Activated B cell treated with CpG ODN at 0.5 μM for 24 hours (primary cell): Measurements from ENCODE around the gene LRRC74A. TPM values are rescaled to one million over a fixed set of nuclear protein-coding genes. Genes with fewer than 3 reads are reported as not detected.
A peak's percentile ranks its signal among the peaks of the same experiment; 100 is the strongest.

ENCODE experiments used
- ATAC-seq: fragments of 200-7000 bp; cut with Tn5 transposase; one replicate; pipeline ENCODE4 v1.10.0; 2021; ENCODE audit warnings: low read depth, mild to moderate bottlenecking, moderate library complexity
- CTCF ChIA-PET: fragments of 350-600 bp; sonication (Branson Sonifier 250); formaldehyde crosslinking; loops from one replicate; lab custom pipeline; 2021; ENCODE audit warnings: antibody characterized with exemption; lab: Charles Lee
- POLR2A ChIA-PET: fragments of 350-600 bp; sonication (Branson Sonifier 250); formaldehyde crosslinking; loops from one replicate; lab custom pipeline; 2021; ENCODE audit warnings: antibody characterized with exemption; lab: Charles Lee
- DNase-seq: peaks from one replicate; pipeline ENCODE4 v3.0.0; 2022
- H3K27ac Mint-ChIP-seq: one replicate; pipeline ENCODE4 v1.8.0; 2020; ENCODE audit warnings: mixed read lengths
- H3K27me3 Mint-ChIP-seq: one replicate; pipeline ENCODE4 v1.8.0; 2021; ENCODE audit warnings: mixed read lengths
- H3K36me3 Mint-ChIP-seq: one replicate; pipeline ENCODE4 v1.8.0; 2021; ENCODE audit warnings: low read depth, mixed read lengths
- H3K4me1 Mint-ChIP-seq: one replicate; pipeline ENCODE4 v1.8.0; 2021; ENCODE audit warnings: mixed read lengths
- H3K4me3 Mint-ChIP-seq: one replicate; pipeline ENCODE4 v1.8.0; 2020; ENCODE audit warnings: mild to moderate bottlenecking, mixed read lengths
- H3K9me3 Mint-ChIP-seq: one replicate; pipeline ENCODE4 v1.8.0; 2020; ENCODE audit warnings: mixed read lengths
- CTCF ChIP-seq: fragments of 200-600 bp; IDR thresholded peaks from one replicate; pipeline ENCODE4 v1.8.0; 2022; ENCODE audit warnings: antibody characterized with exemption, mild to moderate bottlenecking
- intact Hi-C: fragments of 100-400 bp; cut with micrococcal nuclease; formaldehyde crosslinking; loops from one replicate; pipeline ENCODE4 v1.15.1; 2024
- total RNA-seq: library from RNA; stranded (reverse); gene quantifications from 2 replicates; pipeline ENCODE4 v1.2.3, GENCODE V29; 2022

LRRC74A gene
- total RNA-seq, 1 donor from 2014 or later, result not detected

GRCh38 chr14:76900682-76901081 lies 74.5 kb downstream of the LRRC74A start:
- H3K27ac Mint-ChIP-seq, result no peak overlapping the region
- ATAC-seq (no peak), DNase-seq (no peak)
- no peaks in the 10 kb centered on the region for H3K27me3 Mint-ChIP-seq
- intact Hi-C loops, result no loop called here
- ChIA-PET CTCF (interaction anchor here (1.0 to 1.1 kb wide), 3 partner anchors 18 to 27 kb away, joined by 3 read pairs; no protein-coding TSS in a partner anchor), POLR2A (interaction anchor here (1.1 kb wide), 1 partner anchor 15 kb away, joined by 3 read pairs; no protein-coding TSS in a partner anchor)
- H3K4me3 Mint-ChIP-seq, result no peak overlapping the region
- no peak for TF ChIP-seq CTCF
- H3K4me1 Mint-ChIP-seq, result peaks cover 23% of the 10 kb centered on the region
- H3K9me3 Mint-ChIP-seq, result no peaks in the 10 kb centered on the region
- no peaks in the 10 kb centered on the region for H3K36me3 Mint-ChIP-seq

- ChIA-PET POLR2A (interaction anchor here (0.9 kb wide), 1 partner anchor 19 kb away, joined by 4 read pairs; no protein-coding TSS in a partner anchor), CTCF (interaction anchor here (1.0 to 1.6 kb wide), 4 partner anchors 17 to 28 kb away, joined by 3 read pairs; no protein-coding TSS in a partner anchor)
- Mint-ChIP-seq H3K27ac (no peak overlapping the region), H3K4me1 (peaks cover 25% of the 10 kb centered on the region), H3K4me3 (no peak overlapping the region), H3K27me3 (no peaks in the 10 kb centered on the region), H3K9me3 (no peaks in the 10 kb centered on the region), H3K36me3 (no peaks in the 10 kb centered on the region)
- no peak for DNase-seq
- ATAC-seq, result no peak
- intact Hi-C loops, result no loop called here
- no peak for TF ChIP-seq CTCF
Observed at GRCh38 chr14:76901171-76902055, 75.2 kb downstream of the LRRC74A start.

- DNase-seq (no peak), ATAC-seq (no peak)
- no peak for TF ChIP-seq CTCF
- Mint-ChIP-seq H3K9me3 (no peaks in the 10 kb centered on the region), H3K4me1 (peaks cover 28% of the 10 kb centered on the region), H3K27ac (no peak overlapping the region), H3K4me3 (no peak overlapping the region), H3K27me3 (no peaks in the 10 kb centered on the region), H3K36me3 (no peaks in the 10 kb centered on the region)
- POLR2A ChIA-PET, result interaction anchor here (0.6 to 0.9 kb wide), 3 partner anchors 18 to 113 kb away, joined by 3 to 9 read pairs (median 4); no protein-coding TSS in a partner anchor
- CTCF ChIA-PET, result interaction anchor here (1.6 kb wide), 1 partner anchor 30 kb away, joined by 3 read pairs; no protein-coding TSS in a partner anchor
- intact Hi-C loops, result no loop called here
Observed at GRCh38 chr14:76902591-76902990, 76.4 kb downstream of the LRRC74A start.

GRCh38 chr14:76904100-76904739 lies 78.0 kb downstream of the LRRC74A start:
- Mint-ChIP-seq H3K4me3 (peak overlapping the region; percentile 63), H3K27me3 (no peaks in the 10 kb centered on the region), H3K9me3 (peaks cover 2% of the 10 kb centered on the region), H3K4me1 (peaks cover 37% of the 10 kb centered on the region), H3K27ac (peak overlapping the region; percentile 93), H3K36me3 (no peaks in the 10 kb centered on the region)
- TF ChIP-seq CTCF, result no peak
- DNase-seq, result no peak
- ChIA-PET CTCF (interaction anchor here (0.8 to 1.9 kb wide), 8 partner anchors 10 to 193 kb away, joined by 3 to 16 read pairs (median 5); no protein-coding TSS in a partner anchor), POLR2A (interaction anchor here (0.6 to 1.7 kb wide), 16 partner anchors 9 to 220 kb away, joined by 3 to 21 read pairs (median 4); partner anchors contain the start of gene IRF2BPL)
- intact Hi-C loops, result loop anchor here (2.0 kb wide), 2 partner anchors 27 to 53 kb away; no protein-coding TSS in a partner anchor
- ATAC-seq, result no peak
